Neural progenitor cell (in vitro differentiated cells): ENCODE measurements around the gene ZNF536.

Source experiments
- CTCF ChIP-seq: fragments of 200-600 bp; sonication (generic); IDR thresholded peaks from 2 replicates; pipeline ENCODE4 v1.5.1; 2017; ENCODE audit warnings: antibody characterized with exemption, mild to moderate bottlenecking
- EZH2 ChIP-seq: fragments of 200-600 bp; sonication (generic); IDR thresholded peaks from 2 replicates; pipeline ENCODE4 v1.6.1; 2017; ENCODE audit warnings: antibody characterized with exemption, mild to moderate bottlenecking, moderate library complexity
- EZH2phosphoT487 ChIP-seq: fragments of 200-600 bp; sonication (generic); IDR thresholded peaks from 2 replicates; pipeline ENCODE4 v1.6.1; 2017; ENCODE audit warnings: antibody characterized with exemption

- TF ChIP-seq CTCF: no peak
- TF ChIP-seq EZH2: no peak
- no peak for TF ChIP-seq EZH2phosphoT487
Measured at GRCh38 chr19:30420316-30420715, 48.1 kb downstream of the ZNF536 start.
